GM12801 (cell line): ENCODE results near the gene RGMA.

Source experiments
- CTCF ChIP-seq: IDR thresholded peaks from one replicate; pipeline ENCODE4 v1.5.1; 2011; ENCODE audit warnings: control low read depth; ENCODE audit not compliant: insufficient read length; ENCODE audit errors: extremely low read depth

RGMA gene

GRCh38 chr15:93059442-93059841 is 29.6 kb downstream of the RGMA start:
- TF ChIP-seq CTCF: no peak

GRCh38 chr15:93058904-93059427 is 30.0 kb downstream of the RGMA start:
- no peak for TF ChIP-seq CTCF

GRCh38 chr15:93058128-93058527 is 30.9 kb downstream of the RGMA start:
- TF ChIP-seq CTCF: no peak

GRCh38 chr15:93057618-93058017 is 31.4 kb downstream of the RGMA start:
- TF ChIP-seq CTCF: no peak

GRCh38 chr15:93056836-93057235 is 32.2 kb downstream of the RGMA start:
- TF ChIP-seq CTCF: no peak

GRCh38 chr15:93055211-93055610 is 33.8 kb downstream of the RGMA start:
- no peak for TF ChIP-seq CTCF

GRCh38 chr15:93052090-93052879 is 36.7 kb downstream of the RGMA start:
- TF ChIP-seq CTCF: no peak
